Spleen (tissue), 11 donors: ENCODE measurements around the gene ATOH8. TPM values are rescaled to one million over a fixed set of nuclear protein-coding genes. Genes with fewer than 3 reads are reported as not detected.

Experiments used
- DNase-seq: peaks from one replicate; pipeline ENCODE4 v3.0.0-alpha.2; 2020
- H3K27ac ChIP-seq, 8 donors: fragments of 200-600 bp; sonication (generic) in 7 of 8; 1 replicate in 4 of 8; 2 replicates in 4 of 8; pipeline versions ENCODE4 v1.5.0 to v1.8.0; 2016 to 2021; ENCODE audit warnings: inconsistent platforms in 4 of 8, mild to moderate bottlenecking in 4 of 8, moderate library complexity in 1 of 8
- H3K27me3 ChIP-seq, 7 donors: fragments of 200-600 bp; sonication (generic) in 6 of 7; replicated peaks in 1 of 7; 1 replicate in 4 of 7; 2 replicates in 3 of 7; pipeline versions ENCODE4 v1.5.0 to v1.8.0; 2016 to 2021; ENCODE audit warnings: inconsistent platforms in 3 of 7, mild to moderate bottlenecking in 1 of 7
- H3K36me3 ChIP-seq, 6 donors: fragments of 200-600 bp; sonication (generic) in 5 of 6; 1 replicate in 4 of 6; 2 replicates in 2 of 6; pipeline versions ENCODE4 v1.5.0 to v1.8.0; 2016 to 2021; ENCODE audit warnings: inconsistent platforms in 2 of 6
- H3K4me1 ChIP-seq, 6 donors: fragments of 200-600 bp; sonication (generic) in 5 of 6; 1 replicate in 3 of 6; 2 replicates in 3 of 6; pipeline versions ENCODE4 v1.5.0 to v1.8.0; 2016 to 2021; ENCODE audit warnings: inconsistent platforms in 3 of 6
- H3K4me3 ChIP-seq, 8 donors: fragments of 200-600 bp; sonication (generic) in 7 of 8; 1 replicate in 4 of 8; 2 replicates in 4 of 8; pipeline versions ENCODE4 v1.5.0 to v1.8.0; 2016 to 2021; ENCODE audit warnings: inconsistent platforms in 4 of 8, mild to moderate bottlenecking in 4 of 8, moderate library complexity in 2 of 8
- H3K9me3 ChIP-seq, 8 donors: fragments of 200-600 bp; sonication (generic) in 7 of 8; 1 replicate in 4 of 8; 2 replicates in 4 of 8; pipeline versions ENCODE4 v1.5.0 to v1.8.0; 2016 to 2021; ENCODE audit warnings: inconsistent platforms in 4 of 8
- CTCF ChIP-seq, 11 experiments: fragments of 200-600 bp in 7 of 11; fragments of 450-650 bp in 4 of 11; sonication (generic) in 4 of 11; IDR thresholded peaks in 8 of 11; conservative IDR thresholded peaks in 3 of 11; 1 replicate in 7 of 11; 2 replicates in 4 of 11; pipeline versions ENCODE4 v1.4.0 to v1.8.0; 2016 to 2021; ENCODE audit warnings: antibody characterized with exemption in 11 of 11, inconsistent platforms in 4 of 11, mild to moderate bottlenecking in 1 of 11
- POLR2A ChIP-seq, 3 donors: fragments of 450-650 bp; IDR thresholded peaks; one replicate each; pipeline ENCODE4 v1.5.1; 2017; ENCODE audit warnings: antibody characterized with exemption in 3 of 3, mild to moderate bottlenecking in 1 of 3
- POLR2AphosphoS5 ChIP-seq, 3 donors: sonication (generic); formaldehyde crosslinking; IDR thresholded peaks; one replicate each; pipeline ENCODE4 v1.5.1; 2017; ENCODE audit warnings: antibody characterized with exemption in 3 of 3
- WGBS, 5 donors: extraction: QIAGEN DNeasy Blood & Tissue Kit in 3 of 5; methylation state at CpG; one replicate each; pipeline versions ENCODE4 v1.1.5 to v1.1.7; 2013 to 2018; 5-methylcytosine and 5-hydroxymethylcytosine counted together
- intact Hi-C: fragments of 100-400 bp; cut with DNase I; formaldehyde crosslinking; loops from one replicate; pipeline ENCODE4 v1.15.0; 2023; ENCODE audit warnings: low total_unique reads
- polyA plus RNA-seq, 3 donors: library from polyadenylated mRNA; stranded (reverse); fragments of 200-250 nt; gene quantifications; one replicate each; pipeline ENCODE4 v1.2.1, GENCODE V29; 2013
- total RNA-seq, 7 donors: library from RNA; depleted of rRNA in 3 of 7; stranded (reverse); fragments of >200 nt in 3 of 7; fragmentation: NEBNext Ultra II Directional in 4 of 7; extraction: Animal tissue kit (Norgen Biotek cat#: 25700) in 4 of 7; gene quantifications; one replicate each; pipeline versions ENCODE4 v1.1.0 to v1.2.1, GENCODE V29; 2016 to 2021
- donor health status: healthy with polysubstance abuse.
- donor health status: DM: no; HTN: no; CAD: no; lungs with moderate emphysema.
- donor health status: DM: no; HTN: no; CAD: no.
- donor health status: Bipolar disorder and iron deficiency.
- donor health status: healthy.
- donor health status: DM: no; HTN: no; CAD: no.
- donor health status: DM: yes; HTN: yes; CAD: no.

The ATOH8 gene
- total and polyA plus RNA-seq, 10 donors = 6.4 to 53.0 (median 17.4) TPM

GRCh38 chr2:85754313-85755095 lies 713 bp downstream of the ATOH8 start:
- peaks cover 19 to 91% (median 61%) of the 10 kb centered on the region in 6 donors for H3K4me1 ChIP-seq
- peak overlapping the region; percentile 35 to 85 (median 76) for H3K27ac ChIP-seq
- H3K36me3 ChIP-seq = no peaks in the 10 kb centered on the region
- intact Hi-C loops = no loop called here
- H3K4me3 ChIP-seq = peak overlapping the region; percentile 45 to 84 (median 59)
- peaks cover 0 to 94% (median 37%) of the 10 kb centered on the region in 7 donors for H3K27me3 ChIP-seq
- H3K9me3 ChIP-seq = no peaks in the 10 kb centered on the region
- TF ChIP-seq POLR2A (IDR thresholded peaks at IDR 0.05) (no peak), POLR2AphosphoS5 (IDR thresholded peaks at IDR 0.05) (peak in 1 of 3 donors; percentile 33), CTCF (IDR thresholded peaks at IDR 0.05 in 8 of 11, conservative IDR thresholded peaks at IDR 0.05 in 3 of 11) (peak in 2 of 11 experiments; percentile 9 to 19)
- 0 to 6% (median 1%) methylated on average over 28 to 93 of the region's 93 CpGs for WGBS, 5 donors
- no peak for DNase-seq

GRCh38 chr2:85755122-85756027 lies 1.6 kb downstream of the ATOH8 start:
- peak overlapping the region in 7 of 8 donors; percentile 63 to 85 (median 77) for H3K27ac ChIP-seq
- intact Hi-C loops = no loop called here
- H3K27me3 ChIP-seq = peaks cover 0 to 100% (median 37%) of the 10 kb centered on the region in 7 donors
- H3K4me1 ChIP-seq = peaks cover 19 to 93% (median 60%) of the 10 kb centered on the region in 6 donors
- H3K9me3 ChIP-seq = no peaks in the 10 kb centered on the region
- WGBS, 5 donors = 3 to 5% (median 4%) methylated on average over 28 to 33 of the region's 33 CpGs
- TF ChIP-seq CTCF (IDR thresholded peaks at IDR 0.05 in 8 of 11, conservative IDR thresholded peaks at IDR 0.05 in 3 of 11) = no peak
- TF ChIP-seq POLR2A (IDR thresholded peaks at IDR 0.05) = no peak
- H3K4me3 ChIP-seq = peak overlapping the region; percentile 45 to 84 (median 59)
- DNase-seq = no peak
- no peaks in the 10 kb centered on the region for H3K36me3 ChIP-seq

- no peak for TF ChIP-seq POLR2AphosphoS5 (IDR thresholded peaks at IDR 0.05)
- no peak for TF ChIP-seq CTCF (IDR thresholded peaks at IDR 0.05 in 8 of 11, conservative IDR thresholded peaks at IDR 0.05 in 3 of 11)
- TF ChIP-seq POLR2A (IDR thresholded peaks at IDR 0.05) = no peak
- 76 to 85% (median 79%) methylated on average over 5 to 6 of the region's 6 CpGs for WGBS, 5 donors
- no peak for DNase-seq
- no peaks in the 10 kb centered on the region for H3K36me3 ChIP-seq
- H3K4me3 ChIP-seq = peak overlapping the region in 6 of 8 donors; percentile 49 to 84 (median 60)
- H3K4me1 ChIP-seq = peaks cover 19 to 92% (median 52%) of the 10 kb centered on the region in 6 donors
- H3K27me3 ChIP-seq = peaks cover 0 to 100% (median 37%) of the 10 kb centered on the region in 7 donors
- H3K27ac ChIP-seq = peak overlapping the region in 3 of 8 donors; percentile 77 to 85 (median 82)
- intact Hi-C loops = no loop called here
- no peaks in the 10 kb centered on the region for H3K9me3 ChIP-seq
These were observed 2.4 kb downstream of the ATOH8 start for GRCh38 chr2:85756195-85756594.
